ENCODE data around the gene CHRNE.

Gene CHRNE

GRCh38 chr17:4854111-4854681 lies 48.7 kb downstream of the CHRNE start:
- peak; percentile 82 for DNase-seq (ENCODE audit: low spot score)

GRCh38 chr17:4853208-4853671 lies 49.7 kb downstream of the CHRNE start:
- no peak for DNase-seq (ENCODE audit: low spot score)

- peak; percentile 43 for DNase-seq (ENCODE audit: low spot score)
Measured at GRCh38 chr17:4852567-4853207, 50.2 kb downstream of the CHRNE start.

- DNase-seq (ENCODE audit: low spot score), result no peak
Measured at GRCh38 chr17:4851084-4851483, 51.8 kb downstream of the CHRNE start.

GRCh38 chr17:4850246-4850645 lies 52.7 kb downstream of the CHRNE start:
- no peak for DNase-seq (ENCODE audit: low spot score)

GRCh38 chr17:4849011-4849536 lies 53.8 kb downstream of the CHRNE start:
- DNase-seq (ENCODE audit: low spot score), result no peak

Measured in cerebellar cortex (tissue), 1 donor.